Large intestine (tissue), 3 donors: ENCODE measurements around the gene ACBD6. TPM values are rescaled to one million over a fixed set of nuclear protein-coding genes. Genes with fewer than 3 reads are reported as not detected.
A peak's percentile ranks its signal among the peaks of the same experiment; 100 is the strongest.

Source experiments
- DNase-seq, 2 donors: peaks; one replicate each; pipeline versions ENCODE4 v3.0.0 to v3.0.0-alpha.2; 2013
- H3K27ac ChIP-seq: one replicate; pipeline ENCODE4 v1.5.1; 2013; ENCODE audit warnings: low read length
- H3K27me3 ChIP-seq: 2 replicates; pipeline ENCODE4 v1.6.1; 2013; ENCODE audit warnings: low read length; ENCODE audit not compliant: control insufficient read depth, insufficient read depth
- H3K36me3 ChIP-seq: 2 replicates; pipeline ENCODE4 v1.6.1; 2013; ENCODE audit warnings: low read length; ENCODE audit not compliant: control insufficient read depth, insufficient read depth
- H3K4me1 ChIP-seq: one replicate; pipeline ENCODE4 v1.6.1; 2013; ENCODE audit warnings: low read length; ENCODE audit not compliant: control insufficient read depth, insufficient read depth
- H3K4me3 ChIP-seq: one replicate; pipeline ENCODE4 v1.5.1; 2013; ENCODE audit warnings: low read length
- H3K9me3 ChIP-seq: one replicate; pipeline ENCODE4 v1.6.1; 2013; ENCODE audit warnings: mild to moderate bottlenecking, low read depth, low read length, moderate library complexity; ENCODE audit not compliant: control insufficient read depth
- whole genome bisulfite sequencing: methylation state at CpG from one replicate; pipeline ENCODE4 v1.1.5; 2013; ENCODE audit warnings: low lambda C conversion rate; ENCODE audit not compliant: insufficient coverage; 5-methylcytosine and 5-hydroxymethylcytosine counted together
- polyA plus RNA-seq: library from polyadenylated mRNA; unstranded; fragments of 120-200 nt; gene quantifications from one replicate; pipeline ENCODE4 v1.2.1, GENCODE V29; 2013

The ACBD6 gene
- polyA plus RNA-seq, 1 donor, result 53.9 TPM

DNA sequence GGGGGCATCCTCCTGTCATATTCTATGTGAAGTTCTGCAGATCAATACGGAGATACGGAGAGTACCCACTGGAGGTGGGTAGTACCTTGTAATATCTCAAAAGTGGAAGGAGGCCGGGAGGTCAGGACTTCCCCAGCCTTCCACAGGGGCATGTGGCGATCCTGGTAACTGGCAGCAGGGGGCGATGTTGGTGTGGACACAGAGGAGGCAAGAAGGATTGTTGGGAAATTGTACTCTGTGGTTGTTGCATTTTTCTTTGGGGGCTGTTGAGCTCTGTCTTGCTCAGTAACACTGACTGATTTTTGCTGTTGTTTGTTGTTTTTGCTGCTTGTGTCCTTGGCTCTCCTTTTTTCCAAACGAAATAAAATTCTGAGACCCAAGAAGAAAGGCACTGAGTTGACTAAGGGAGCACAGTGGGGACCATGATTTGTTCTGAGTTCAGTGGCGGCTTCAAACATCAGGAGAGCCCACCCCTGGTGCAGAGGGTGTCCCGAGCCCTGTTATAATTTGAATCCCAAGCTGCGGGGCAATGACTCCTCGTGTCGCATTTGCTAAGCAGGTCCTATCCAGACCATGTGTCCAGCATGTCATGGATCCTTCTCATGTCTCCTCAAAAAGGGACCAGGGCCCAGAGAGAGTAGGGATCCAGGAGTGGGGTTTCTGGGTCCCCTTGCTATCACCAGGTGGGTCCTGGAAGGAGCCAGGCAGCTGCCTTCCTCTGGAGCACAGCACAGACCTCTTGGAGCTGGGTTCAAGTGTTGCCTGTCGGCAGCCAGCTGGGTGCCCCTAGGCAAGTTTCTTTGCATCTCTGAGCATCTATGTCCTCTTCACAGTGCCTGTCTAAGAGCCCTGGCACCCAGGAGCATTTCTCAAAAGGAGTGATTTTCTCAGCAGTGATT lies 249.5 kb downstream of the ACBD6 start:
- no peaks in the 10 kb centered on the region for H3K9me3 ChIP-seq
- no CpG with 5 or more reads among the region's 12 CpGs for WGBS

DNA sequence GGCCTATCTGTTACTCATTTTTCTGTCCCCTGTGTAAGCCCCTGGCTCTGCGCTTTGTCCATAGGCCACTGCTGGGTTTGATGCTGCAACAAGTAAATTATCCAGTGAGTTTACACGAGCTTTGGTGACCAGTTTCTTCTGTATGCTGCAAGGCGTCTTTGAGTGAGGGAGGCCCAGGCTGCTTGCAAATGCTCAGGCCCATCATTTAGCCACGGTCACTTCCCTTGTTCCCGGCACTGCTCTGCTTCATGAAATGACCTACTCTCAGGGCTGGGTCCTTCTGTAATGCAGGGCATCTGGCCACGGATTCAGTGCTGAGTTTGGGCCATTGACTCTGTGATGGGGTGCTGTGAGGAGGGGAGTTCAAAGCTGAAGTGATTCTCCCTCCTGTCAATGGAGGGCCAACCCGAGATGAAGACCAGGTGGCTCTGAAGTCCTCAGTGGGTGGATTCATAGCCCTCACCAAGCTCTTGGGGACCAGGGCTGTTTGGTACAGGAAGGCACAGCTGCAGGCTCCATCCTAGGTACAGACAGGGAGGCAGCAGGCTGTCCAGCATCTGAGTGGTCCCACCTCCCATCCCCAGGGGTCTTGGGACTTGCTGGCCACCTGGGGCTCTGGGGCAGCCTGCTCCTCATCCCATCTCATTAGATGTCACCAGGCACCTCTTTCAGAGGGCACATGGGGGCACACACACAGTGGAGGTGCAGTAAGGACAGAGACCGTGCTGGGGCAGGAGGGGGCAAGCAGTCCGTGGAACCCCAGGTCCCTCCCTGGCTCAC lies 250.7 kb downstream of the ACBD6 start:
- no peaks in the 10 kb centered on the region for H3K4me1 ChIP-seq
- no peak overlapping the region for H3K4me3 ChIP-seq
- H3K36me3 ChIP-seq, result no peaks in the 10 kb centered on the region
- H3K27me3 ChIP-seq, result peaks cover 8% of the 10 kb centered on the region
- no peaks in the 10 kb centered on the region for H3K9me3 ChIP-seq
- no peak for DNase-seq
- H3K27ac ChIP-seq, result no peak overlapping the region
- no CpG with 5 or more reads among the region's 9 CpGs for WGBS

More for the DNA sequence above, 249.5 kb downstream of the ACBD6 start:
- Histone ChIP-seq H3K27ac (no peak overlapping the region), H3K4me3 (no peak overlapping the region), H3K36me3 (no peaks in the 10 kb centered on the region), H3K27me3 (peaks cover 11% of the 10 kb centered on the region), H3K4me1 (no peaks in the 10 kb centered on the region)
- DNase-seq, result peak in 1 of 2 donors; percentile 35

DNA sequence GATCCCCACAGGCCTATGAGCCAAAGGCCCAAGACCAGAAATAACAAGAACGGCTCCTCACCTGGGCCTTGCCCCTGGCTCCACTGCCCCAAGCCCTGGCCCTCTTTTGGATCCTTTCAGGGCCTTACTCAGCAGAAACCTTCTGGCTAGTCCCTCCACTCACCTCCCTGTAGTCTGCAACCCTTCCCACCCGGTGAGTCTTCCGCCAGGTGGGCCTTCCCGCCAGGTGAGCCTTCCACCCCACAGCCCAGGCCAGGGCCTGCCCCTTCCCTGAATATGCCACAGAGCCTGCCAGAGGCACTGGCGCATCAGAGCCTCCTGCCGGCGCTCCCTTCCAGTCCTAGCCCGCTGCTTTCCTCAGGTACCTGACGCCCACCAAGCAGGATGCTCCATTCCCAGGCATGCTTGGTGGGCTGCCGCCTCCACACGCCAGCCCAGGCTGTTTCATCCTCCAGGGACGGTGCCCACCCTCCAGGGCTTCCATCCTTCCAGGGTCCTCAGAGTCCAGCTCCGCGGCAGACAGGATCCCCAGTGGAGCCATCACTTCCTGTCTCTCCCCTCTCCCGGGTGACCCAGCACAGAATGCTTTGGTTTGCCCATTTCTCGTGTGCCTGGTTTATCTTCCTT lies 251.4 kb downstream of the ACBD6 start:
- Histone ChIP-seq H3K36me3 (no peaks in the 10 kb centered on the region), H3K27me3 (peaks cover 2% of the 10 kb centered on the region), H3K9me3 (no peaks in the 10 kb centered on the region), H3K27ac (no peak overlapping the region), H3K4me3 (no peak overlapping the region), H3K4me1 (no peaks in the 10 kb centered on the region)
- DNase-seq, result no peak
- WGBS, result 86% methylated on average over 1 of the region's 16 CpGs

- no peak for DNase-seq
- Histone ChIP-seq H3K4me3 (no peak overlapping the region), H3K9me3 (no peaks in the 10 kb centered on the region), H3K27me3 (no peaks in the 10 kb centered on the region), H3K27ac (no peak overlapping the region), H3K4me1 (no peaks in the 10 kb centered on the region), H3K36me3 (no peaks in the 10 kb centered on the region)
- no CpG with 5 or more reads among the region's 7 CpGs for WGBS
Measured at GRCh38 chr1:180250499-180250770, 251.9 kb downstream of the ACBD6 start.

DNA sequence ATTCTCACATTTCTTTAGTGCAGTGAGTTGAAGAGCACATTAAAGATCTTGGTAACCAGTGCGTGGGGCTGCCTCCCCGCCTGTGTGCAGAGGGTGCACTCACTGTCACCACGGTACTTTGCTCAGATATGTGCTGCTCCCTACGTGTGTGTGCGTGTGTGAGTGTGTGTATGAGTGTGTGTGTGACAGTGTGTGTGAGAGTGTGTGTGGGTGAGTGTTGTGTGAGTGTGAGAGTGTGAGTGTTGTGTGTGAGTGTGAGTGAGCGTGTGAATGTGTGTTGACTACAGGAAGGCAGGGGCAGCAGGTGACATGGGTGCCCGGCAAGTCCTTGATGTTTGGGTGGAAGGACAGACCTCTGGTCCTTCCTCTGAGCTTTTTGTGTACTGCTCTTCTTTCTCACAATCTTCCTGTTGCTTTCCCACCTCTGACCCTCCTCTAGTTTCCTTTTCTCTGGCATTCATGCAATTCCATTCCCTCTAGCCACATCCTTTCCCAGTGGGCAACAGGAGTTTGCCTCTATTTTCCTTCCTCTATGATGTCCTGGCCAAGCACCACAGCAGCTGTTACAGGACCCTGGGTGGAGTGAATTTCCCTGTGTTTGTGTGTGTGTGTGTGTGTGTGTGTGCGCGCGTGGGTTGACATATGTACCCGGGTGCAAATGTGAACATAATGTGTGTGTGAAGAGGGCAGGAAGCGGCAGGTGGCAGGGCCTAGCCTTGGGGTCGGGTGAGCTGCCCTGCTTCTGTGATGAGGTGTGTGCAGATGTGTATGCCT lies 252.5 kb downstream of the ACBD6 start:
- H3K27ac ChIP-seq, result no peak overlapping the region
- no peaks in the 10 kb centered on the region for H3K9me3 ChIP-seq
- no peaks in the 10 kb centered on the region for H3K4me1 ChIP-seq
- WGBS, result no CpG with 5 or more reads among the region's 13 CpGs
- H3K4me3 ChIP-seq, result no peak overlapping the region
- no peak for DNase-seq
- H3K36me3 ChIP-seq, result no peaks in the 10 kb centered on the region
- H3K27me3 ChIP-seq, result no peaks in the 10 kb centered on the region

- no peak overlapping the region for H3K4me3 ChIP-seq
- no CpG with 5 or more reads among the region's 11 CpGs for WGBS
- H3K27me3 ChIP-seq, result no peaks in the 10 kb centered on the region
- H3K9me3 ChIP-seq, result no peaks in the 10 kb centered on the region
- H3K27ac ChIP-seq, result no peak overlapping the region
- peaks cover 2% of the 10 kb centered on the region for H3K4me1 ChIP-seq
- no peak for DNase-seq
- H3K36me3 ChIP-seq, result no peaks in the 10 kb centered on the region
Measured at GRCh38 chr1:180248731-180249681, 253.4 kb downstream of the ACBD6 start.

- no peaks in the 10 kb centered on the region for H3K36me3 ChIP-seq
- peaks cover 4% of the 10 kb centered on the region for H3K27me3 ChIP-seq
- DNase-seq, result no peak
- no peaks in the 10 kb centered on the region for H3K9me3 ChIP-seq
- no peak overlapping the region for H3K27ac ChIP-seq
- H3K4me3 ChIP-seq, result no peak overlapping the region
- no CpG with 5 or more reads among the region's 7 CpGs for WGBS
- peaks cover 2% of the 10 kb centered on the region for H3K4me1 ChIP-seq
Measured at GRCh38 chr1:180248176-180248575, 254.2 kb downstream of the ACBD6 start.

DNA sequence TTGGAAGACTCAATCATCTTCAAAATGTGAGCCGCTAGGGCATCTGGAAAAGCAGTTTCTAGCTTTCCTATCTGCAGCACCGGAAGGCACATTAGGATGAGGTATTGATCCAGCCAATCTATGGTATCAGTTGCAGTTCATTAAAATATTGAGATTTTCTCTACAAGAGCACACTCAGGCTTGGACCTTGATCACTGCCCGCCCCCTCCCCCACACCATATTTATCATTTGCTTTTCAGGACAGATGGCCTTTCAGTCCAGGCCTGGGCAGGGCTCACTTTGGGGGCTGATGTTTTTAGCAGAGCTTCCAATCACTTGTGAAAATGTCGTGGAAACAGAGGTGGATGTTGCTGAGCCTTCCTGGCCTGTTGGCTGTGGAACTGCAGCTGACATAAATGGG lies 254.8 kb downstream of the ACBD6 start:
- H3K4me1 ChIP-seq, result peaks cover 2% of the 10 kb centered on the region
- H3K36me3 ChIP-seq, result no peaks in the 10 kb centered on the region
- peaks cover 10% of the 10 kb centered on the region for H3K27me3 ChIP-seq
- WGBS, result no CpG with 5 or more reads among the region's 4 CpGs
- H3K9me3 ChIP-seq, result no peaks in the 10 kb centered on the region
- no peak for DNase-seq
- no peak overlapping the region for H3K27ac ChIP-seq
- H3K4me3 ChIP-seq, result no peak overlapping the region

DNA sequence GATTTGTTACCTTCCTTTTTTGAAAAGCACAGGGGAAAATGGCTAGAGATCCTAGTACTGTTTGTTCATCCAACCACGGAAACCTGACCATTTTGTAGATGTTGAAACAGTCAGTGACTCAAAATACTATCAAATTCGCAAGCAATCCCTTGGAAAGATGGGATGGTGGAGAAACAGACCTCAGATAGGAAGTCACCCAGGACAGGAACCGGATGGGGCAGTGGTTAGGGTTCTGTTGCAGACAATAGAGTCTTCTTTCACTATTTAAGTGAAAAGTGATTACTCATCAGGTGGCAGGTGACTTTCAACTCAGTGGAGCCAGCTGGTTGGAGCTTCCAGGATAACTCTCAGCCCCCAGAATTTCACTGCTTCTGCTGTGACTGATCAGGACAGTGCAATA lies 255.3 kb downstream of the ACBD6 start:
- Histone ChIP-seq H3K4me3 (no peak overlapping the region), H3K27me3 (peaks cover 14% of the 10 kb centered on the region), H3K36me3 (no peaks in the 10 kb centered on the region), H3K9me3 (no peaks in the 10 kb centered on the region), H3K4me1 (peaks cover 2% of the 10 kb centered on the region), H3K27ac (no peak overlapping the region)
- no CpG with 5 or more reads among the region's 3 CpGs for WGBS
- no peak for DNase-seq
